Breast epithelium (tissue), 4 donors: ENCODE measurements around the gene DDX49. TPM values are rescaled to one million over a fixed set of nuclear protein-coding genes. Genes with fewer than 3 reads are reported as not detected.
"Not testable (repeated sequence)": the region's sequence is repeated elsewhere in the genome, so short reads cannot be mapped to it uniquely, and the experiment has no call there.

Source experiments
- DNase-seq, 2 donors: peaks; one replicate each; pipeline ENCODE4 v3.0.0-alpha.2; 2019; ENCODE audit warnings: low spot score in 2 of 2
- H3K27ac ChIP-seq, 2 donors: fragments of 200-600 bp; sonication (generic) in 1 of 2; one replicate each; pipeline ENCODE4 v1.5.1; 2016 to 2019; ENCODE audit warnings: mild to moderate bottlenecking in 1 of 2
- H3K27me3 ChIP-seq, 2 donors: fragments of 200-600 bp; sonication (generic) in 1 of 2; one replicate each; pipeline versions ENCODE4 v1.5.1 to v1.6.0; 2017 to 2019; ENCODE audit warnings: control low read depth in 1 of 2, mild to moderate bottlenecking in 1 of 2
- H3K36me3 ChIP-seq: fragments of 200-600 bp; one replicate; pipeline ENCODE4 v1.5.1; 2019
- H3K4me1 ChIP-seq, 2 donors: fragments of 200-600 bp; sonication (generic); one replicate each; pipeline ENCODE4 v1.5.1; 2016 to 2019; ENCODE audit warnings: control low read depth in 1 of 2
- H3K4me3 ChIP-seq, 3 donors: fragments of 200-600 bp; sonication (generic); 1 replicate in 2 of 3; 2 replicates in 1 of 3; pipeline ENCODE4 v1.5.1; 2016 to 2019; ENCODE audit warnings: mild to moderate bottlenecking in 3 of 3, moderate library complexity in 2 of 3
- H3K9me3 ChIP-seq, 2 donors: fragments of 200-600 bp; sonication (generic) in 1 of 2; one replicate each; pipeline ENCODE4 v1.5.1; 2016 to 2019; ENCODE audit warnings: control low read depth in 1 of 2
- CTCF ChIP-seq, 3 donors: fragments of 450-650 bp; IDR thresholded peaks; one replicate each; pipeline ENCODE4 v1.5.1; 2016 to 2017; ENCODE audit warnings: antibody characterized with exemption in 3 of 3, mild to moderate bottlenecking in 3 of 3, moderate library complexity in 3 of 3
- POLR2A ChIP-seq: fragments of 450-650 bp; IDR thresholded peaks from one replicate; pipeline ENCODE4 v1.6.1; 2016; ENCODE audit warnings: antibody characterized with exemption, mild to moderate bottlenecking, moderate library complexity
- POLR2AphosphoS5 ChIP-seq, 3 donors: sonication (generic); formaldehyde crosslinking; IDR thresholded peaks; one replicate each; pipeline ENCODE4 v1.6.1; 2017; ENCODE audit warnings: antibody characterized with exemption in 3 of 3
- intact Hi-C: fragments of 100-400 bp; cut with DNase I; formaldehyde crosslinking; loops from one replicate; pipeline ENCODE4 v1.15.1; 2023; ENCODE audit warnings: low total_unique reads
- total RNA-seq, 3 donors: library from RNA; depleted of rRNA; stranded (reverse); fragments of >200 nt; gene quantifications; one replicate each; pipeline ENCODE4 v1.1.0, GENCODE V29; 2016

The DDX49 gene
- total RNA-seq, 3 donors from 2014 or later, result 34.1 to 44.9 (median 40.2) TPM

- Histone ChIP-seq H3K9me3 (no peaks in the 10 kb centered on the region), H3K27ac (no peak overlapping the region), H3K36me3 (no peaks in the 10 kb centered on the region), H3K4me3 (no peak overlapping the region), H3K4me1 (peaks cover 6 to 7% of the 10 kb centered on the region in 2 donors), H3K27me3 (no peaks in the 10 kb centered on the region)
- intact Hi-C loops, result no loop called here
- TF ChIP-seq CTCF (IDR thresholded peaks at IDR 0.05) (peak in 1 of 3 donors; percentile 20), POLR2AphosphoS5 (IDR thresholded peaks at IDR 0.05) (no peak)
- no peak for DNase-seq
Observed at GRCh38 chr19:18915639-18916038, 3.9 kb upstream of the DDX49 start.

- H3K36me3 ChIP-seq, H3K9me3 ChIP-seq, H3K27ac ChIP-seq, H3K4me1 ChIP-seq, H3K27me3 ChIP-seq, H3K4me3 ChIP-seq, intact Hi-C loops, DNase-seq: not testable (repeated sequence)
Observed at GRCh38 chr19:18917593-18917992, 1.9 kb upstream of the DDX49 start.

GRCh38 chr19:18919900-18920214, 342 bp downstream of the DDX49 start:
- intact Hi-C loops, result no loop called here
- TF ChIP-seq POLR2A, result no peak
- TF ChIP-seq POLR2AphosphoS5 (IDR thresholded peaks at IDR 0.05), result no peak
- no peak for TF ChIP-seq CTCF (IDR thresholded peaks at IDR 0.05)
- peak overlapping the region; percentile 77 to 98 (median 93) for H3K4me3 ChIP-seq
- H3K4me1 ChIP-seq, result peaks cover 8% of the 10 kb centered on the region in 2 donors
- DNase-seq, result no peak
- no peaks in the 10 kb centered on the region for H3K36me3 ChIP-seq
- H3K27ac ChIP-seq, result peak overlapping the region; percentile 39 to 93
- H3K27me3 ChIP-seq, result no peaks in the 10 kb centered on the region
- H3K9me3 ChIP-seq, result no peaks in the 10 kb centered on the region

- TF ChIP-seq POLR2A, result no peak
- no peak for TF ChIP-seq POLR2AphosphoS5 (IDR thresholded peaks at IDR 0.05)
- TF ChIP-seq CTCF (IDR thresholded peaks at IDR 0.05), result no peak
- Histone ChIP-seq H3K27me3 (no peaks in the 10 kb centered on the region), H3K27ac (peak overlapping the region in 1 of 2 donors; percentile 93), H3K36me3 (no peaks in the 10 kb centered on the region), H3K9me3 (no peaks in the 10 kb centered on the region), H3K4me3 (peak overlapping the region; percentile 77 to 98 (median 93)), H3K4me1 (peaks cover 8% of the 10 kb centered on the region in 2 donors)
- intact Hi-C loops, result no loop called here
- DNase-seq, result no peak
Observed at GRCh38 chr19:18920400-18920799, 885 bp downstream of the DDX49 start.

GRCh38 chr19:18921593-18921992, 2.1 kb downstream of the DDX49 start:
- TF ChIP-seq POLR2AphosphoS5 (IDR thresholded peaks at IDR 0.05) (no peak), CTCF (IDR thresholded peaks at IDR 0.05) (no peak), POLR2A (no peak)

More at GRCh38 chr19:18921593-18921992, 2.1 kb downstream of the DDX49 start:
- Histone ChIP-seq H3K4me3 (no peak overlapping the region), H3K27ac (no peak overlapping the region), H3K36me3 (no peaks in the 10 kb centered on the region), H3K4me1 (peaks cover 8% of the 10 kb centered on the region in 2 donors), H3K27me3 (no peaks in the 10 kb centered on the region), H3K9me3 (no peaks in the 10 kb centered on the region)
- intact Hi-C loops, result no loop called here
- DNase-seq, result no peak
